Activated CD4-positive, alpha-beta T cell treated with anti-CD3 and anti-CD28 coated beads, Interleukin-2, Interleukin-6, amounts not matched to agents 100 ng/mL and 50 ng/mL, durations not matched to agents 16 hours and 8 hours (primary cell): ENCODE data around the gene ITGB7.
"Not testable (repeated sequence)": the region's sequence is repeated elsewhere in the genome, so short reads cannot be mapped to it uniquely, and the experiment has no call there.

Source experiments
- DNase-seq: peaks from one replicate; pipeline ENCODE4 v3.0.0-alpha.2; 2020

Gene ITGB7

GRCh38 chr12:53173085-53173715 is 33.9 kb downstream of the ITGB7 start:
- DNase-seq: no peak

DNA sequence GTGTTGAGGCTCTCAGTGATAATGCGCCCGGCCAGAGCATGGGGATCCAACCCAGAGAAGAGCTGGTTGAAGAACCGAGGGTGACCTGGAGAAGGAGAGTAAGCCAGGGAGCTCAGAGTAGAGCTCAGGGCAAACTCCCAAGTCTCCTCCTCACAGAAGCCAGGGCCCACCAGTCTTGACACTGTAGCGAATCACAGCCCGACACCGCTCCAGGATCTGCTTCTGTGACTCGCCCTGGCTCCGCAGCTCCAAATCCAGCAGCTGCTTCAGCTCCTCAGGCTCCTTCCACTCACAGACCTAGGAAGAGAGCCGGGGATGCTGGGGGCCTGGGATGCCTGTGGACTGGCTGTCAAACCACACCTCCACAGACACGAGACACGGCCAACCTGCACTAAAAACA is 34.7 kb downstream of the ITGB7 start:
- DNase-seq: no peak

DNA sequence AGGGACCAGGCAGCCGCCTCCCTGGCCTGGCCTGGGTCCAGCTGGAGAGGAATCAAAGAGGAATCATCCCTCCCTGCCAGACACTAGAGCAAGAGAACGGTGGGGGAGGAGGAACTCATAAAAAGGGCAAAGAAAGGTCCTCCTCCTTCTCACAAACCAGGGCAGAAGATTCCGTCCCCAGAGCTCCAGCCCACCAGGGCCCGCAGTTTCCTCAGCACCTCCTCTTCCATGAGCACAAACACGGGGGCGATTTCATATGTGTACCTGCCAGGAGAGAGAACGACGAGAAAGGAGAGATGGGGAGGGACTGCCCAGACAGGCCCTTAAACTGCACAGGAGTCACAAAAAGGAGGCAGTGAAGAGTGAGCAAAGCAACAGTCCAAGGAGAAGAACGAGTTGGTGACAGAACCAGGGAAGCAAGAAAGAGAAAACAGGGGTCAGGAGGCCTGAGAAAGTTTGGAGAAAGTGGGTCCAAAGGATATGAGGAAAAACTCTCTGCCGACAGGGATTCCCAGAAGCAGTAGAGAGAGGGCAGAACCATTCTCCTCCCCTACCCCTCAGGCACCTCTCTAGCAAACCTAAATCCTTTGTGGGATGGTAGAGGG is 35.2 kb downstream of the ITGB7 start:
- no peak for DNase-seq

DNA sequence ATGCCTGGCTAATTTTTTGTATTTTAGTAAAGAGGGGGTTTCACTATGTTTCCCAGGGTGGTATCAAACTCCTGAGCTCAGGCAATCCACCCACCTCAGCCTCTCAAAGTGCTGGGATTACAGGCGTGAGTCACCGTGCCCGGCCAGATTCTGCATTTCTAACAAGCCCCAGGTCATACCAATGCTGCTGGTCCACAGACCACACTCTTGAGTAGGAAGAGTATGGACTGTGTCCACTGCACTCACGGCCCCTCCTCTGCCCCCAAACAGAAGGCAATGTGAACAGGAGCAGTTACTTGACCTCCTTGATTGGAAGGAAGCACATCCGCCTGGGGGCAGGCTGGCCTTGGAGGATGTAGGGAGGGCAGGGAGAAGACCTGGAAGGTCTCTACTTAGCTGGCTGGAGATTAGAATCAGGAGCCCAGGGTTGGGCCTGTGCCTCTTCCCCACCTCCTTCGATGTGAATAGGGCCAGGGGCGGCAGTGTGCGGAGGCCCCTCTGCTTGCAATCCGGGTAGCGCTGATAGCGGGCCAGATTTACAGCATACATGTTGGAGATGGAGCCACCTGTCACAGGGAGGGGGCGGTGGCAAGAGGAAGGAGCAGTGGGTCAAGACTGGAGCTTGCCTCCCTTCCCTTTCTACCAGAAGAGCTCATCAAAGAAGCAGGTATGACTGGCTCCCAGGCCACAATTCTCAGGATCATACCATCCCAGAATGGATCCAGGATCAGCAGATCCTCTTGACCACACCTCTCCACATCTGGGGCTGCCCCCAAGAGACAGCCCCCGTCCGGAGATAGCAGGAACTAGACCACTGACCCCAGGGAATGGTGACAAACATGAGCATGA is 36.0 kb downstream of the ITGB7 start:
- no peak for DNase-seq

DNA sequence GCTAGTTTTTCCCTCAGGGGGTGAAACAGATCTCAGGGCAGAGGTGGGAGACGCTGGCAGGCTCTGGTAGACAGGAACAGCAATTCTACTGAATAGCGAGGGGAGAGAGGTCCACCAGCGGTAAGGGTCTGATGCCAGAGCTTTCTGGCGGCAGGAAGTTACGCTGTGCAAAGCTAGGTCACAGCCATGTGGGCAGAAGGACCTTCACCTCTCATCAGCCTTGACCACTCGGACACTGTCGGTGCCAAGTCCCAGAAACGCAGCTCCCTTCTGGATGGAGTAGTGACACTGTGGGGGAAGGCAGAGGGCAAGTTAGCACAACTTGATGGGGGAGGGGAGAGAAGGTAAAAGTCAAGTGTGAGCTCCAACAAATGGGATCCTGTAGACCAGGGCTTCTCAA is 36.8 kb downstream of the ITGB7 start:
- no peak for DNase-seq

- no peak for DNase-seq
These were observed 37.4 kb downstream of the ITGB7 start for GRCh38 chr12:53169644-53170043.

- DNase-seq: no peak
These were observed 40.2 kb downstream of the ITGB7 start for GRCh38 chr12:53166837-53167236.

DNA sequence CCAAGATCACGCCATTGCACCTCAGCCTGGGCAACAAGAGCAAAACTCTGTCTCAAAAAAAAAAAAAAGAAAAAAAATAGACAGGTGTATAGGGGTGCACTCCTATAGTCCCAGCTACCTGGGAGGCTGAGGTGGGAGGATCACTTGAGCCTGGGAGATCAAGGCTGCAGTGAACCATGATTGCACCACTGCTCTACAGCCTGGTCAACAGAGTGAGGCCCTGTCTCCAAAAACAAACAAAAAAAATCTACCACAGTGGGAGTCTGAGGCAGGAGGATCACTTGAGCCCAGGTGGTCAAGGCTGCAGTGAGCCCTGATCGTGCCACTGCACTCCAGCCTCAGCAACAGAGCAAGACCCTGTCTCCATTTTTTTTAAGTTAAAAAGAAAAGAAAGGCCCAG is 44.0 kb downstream of the ITGB7 start:
- DNase-seq: not testable (repeated sequence)

DNA sequence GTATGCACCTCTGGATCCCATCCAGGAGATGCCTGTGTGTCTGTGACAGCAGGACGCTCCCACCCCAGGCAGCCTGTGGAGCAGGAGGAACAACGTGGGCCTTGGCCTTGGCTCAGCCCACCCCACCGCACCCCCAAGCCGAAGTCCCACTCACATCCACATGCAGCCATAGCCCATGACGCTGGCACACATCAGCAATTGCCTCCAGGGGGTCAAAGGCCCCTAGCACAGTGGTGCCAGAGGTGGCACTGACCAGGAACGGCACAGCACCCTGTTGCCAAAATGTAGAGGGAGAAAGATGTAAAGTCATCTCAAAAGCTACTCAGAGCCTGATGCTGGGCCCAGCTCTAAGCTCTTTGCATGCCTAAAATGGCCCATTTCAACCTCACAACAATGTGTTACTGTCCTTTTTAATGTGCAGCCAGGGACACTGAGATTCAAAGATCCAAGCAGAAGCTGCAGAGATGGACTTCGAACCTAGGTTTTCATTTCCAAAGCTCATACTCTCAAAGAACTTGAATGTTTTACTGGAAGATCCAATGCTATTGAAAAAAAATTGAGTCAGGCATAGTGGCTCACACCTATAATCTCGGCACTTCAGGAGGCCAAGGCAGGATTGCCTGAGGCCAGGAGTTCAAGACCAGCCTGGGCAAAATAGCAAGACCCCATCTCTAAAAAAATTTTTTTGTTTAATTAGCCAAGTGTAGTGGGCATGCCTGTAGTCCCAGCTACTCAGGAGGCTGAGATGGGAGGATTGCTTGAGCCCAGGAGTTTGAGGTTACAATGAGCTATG is 45.7 kb downstream of the ITGB7 start:
- DNase-seq: no peak

- no peak for DNase-seq
These were observed 46.4 kb downstream of the ITGB7 start for GRCh38 chr12:53160673-53161072.

GRCh38 chr12:53160000-53160399 is 47.1 kb downstream of the ITGB7 start:
- no peak for DNase-seq

GRCh38 chr12:53159195-53159839 is 47.7 kb downstream of the ITGB7 start:
- DNase-seq: peak; percentile 95

DNA sequence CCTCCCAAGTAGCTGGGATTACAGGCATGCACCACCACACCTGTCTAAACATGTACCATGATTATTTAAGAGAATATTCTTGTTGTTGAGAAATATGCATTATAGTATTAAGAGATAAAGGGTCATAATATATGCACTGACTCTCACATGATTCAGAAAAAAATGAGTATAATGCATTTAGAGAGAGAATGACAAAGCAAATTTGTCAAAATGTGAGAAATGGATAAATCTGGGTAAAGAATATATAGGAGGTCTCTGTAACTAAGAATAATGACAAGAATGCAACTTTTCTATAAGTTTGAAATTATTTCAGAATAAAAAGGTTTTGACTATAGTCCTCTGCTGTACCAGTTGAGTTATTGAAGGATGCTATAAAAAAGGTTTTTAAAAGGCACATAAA is 54.7 kb downstream of the ITGB7 start:
- DNase-seq: no peak

DNA sequence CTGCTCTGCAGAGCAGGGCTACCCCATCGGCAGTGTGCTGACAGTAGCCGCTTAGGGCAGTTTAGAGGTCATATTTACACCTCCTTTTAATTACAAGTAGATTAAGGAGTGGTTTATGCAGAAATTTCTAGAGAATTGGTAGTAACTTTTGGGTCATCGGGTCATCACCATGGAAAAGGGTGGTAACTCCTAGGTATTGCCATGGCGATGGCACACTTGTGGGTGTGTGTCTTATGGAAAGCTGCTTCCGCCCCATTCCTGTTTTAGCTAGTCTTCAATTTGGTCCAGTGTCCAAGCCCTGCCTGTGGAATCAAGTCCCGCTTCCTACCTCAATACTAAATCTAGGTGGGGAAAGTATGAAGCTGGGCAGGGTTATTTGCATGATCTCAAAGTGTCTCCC is 56.0 kb downstream of the ITGB7 start:
- DNase-seq: no peak

DNA sequence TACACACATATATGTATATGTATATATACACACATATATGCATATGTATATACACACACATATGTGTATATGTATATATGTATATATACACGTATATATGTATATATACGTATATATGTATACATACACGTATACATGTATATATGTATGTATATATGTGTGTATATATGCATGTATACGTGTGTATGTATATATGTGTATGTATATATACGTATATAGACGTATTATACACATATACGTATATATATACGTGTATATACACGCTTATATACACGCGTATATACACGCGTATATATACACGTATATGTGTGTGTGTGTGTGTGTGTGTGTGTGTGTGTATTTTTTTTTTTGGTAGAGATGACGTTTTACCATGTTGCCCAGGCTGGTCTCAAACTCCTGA is 59.4 kb downstream of the ITGB7 start:
- DNase-seq: no peak

DNA sequence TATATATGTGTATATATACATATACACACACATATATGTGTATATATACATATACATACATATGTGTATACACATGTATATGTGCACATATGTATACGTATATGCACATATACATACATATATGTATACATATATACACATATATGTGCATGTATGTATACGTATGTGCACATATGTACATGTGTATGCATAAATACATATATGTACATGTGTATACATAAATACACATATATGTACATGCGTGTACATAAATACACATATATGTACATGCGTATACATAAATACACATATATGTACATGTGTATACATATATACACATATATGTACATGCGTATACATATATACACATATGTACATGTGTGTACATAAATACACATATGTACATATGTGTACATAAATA is 59.9 kb downstream of the ITGB7 start:
- DNase-seq: no peak

- no peak for DNase-seq
These were observed 61.4 kb downstream of the ITGB7 start for GRCh38 chr12:53145383-53146260.

GRCh38 chr12:53143355-53143754 is 63.7 kb downstream of the ITGB7 start:
- no peak for DNase-seq
